Endothelial cell of umbilical vein (primary cell): ENCODE results near the gene ZP4. TPM values are rescaled to one million over a fixed set of nuclear protein-coding genes. Genes with fewer than 3 reads are reported as not detected.

Source experiments
- BruUV-seq: library from RNA; stranded (reverse); fragments of 400-500 nt; replicated peaks from 2 replicates; lab custom pipeline; 2021; lab: Mats Ljungman, UMichigan
- CTCF ChIA-PET: fragments of 300-600, 350-600 bp; sonication (Branson Sonifier 250); formaldehyde crosslinking; loops from one replicate; lab custom pipeline; 2021; ENCODE audit warnings: antibody characterized with exemption, inconsistent platforms; lab: Charles Lee
- POLR2A ChIA-PET: fragments of 300-600, 350-600 bp; sonication (Branson Sonifier 250); formaldehyde crosslinking; loops from one replicate; lab custom pipeline; 2021; ENCODE audit warnings: antibody characterized with exemption, inconsistent platforms; lab: Charles Lee
- DNase-seq: peaks from one replicate; pipeline ENCODE4 v3.0.0-alpha.2; 2011; ENCODE audit warnings: low read depth, low spot score
- FAIRE-seq: peaks from 2 replicates; lab custom pipeline; 2011; peaks lifted over from hg19 to GRCh38; lab: Jason Lieb, UNC
- H2AFZ ChIP-seq: 2 replicates; pipeline ENCODE4 v1.6.0; 2012; ENCODE audit warnings: low read depth, low read length, control low read depth, inconsistent platforms
- H3K27ac ChIP-seq: 2 replicates; pipeline ENCODE4 v1.5.1; 2011; ENCODE audit warnings: low read depth, mild to moderate bottlenecking, control low read depth, low read length, moderate library complexity; ENCODE audit not compliant: insufficient read depth
- H3K27me3 ChIP-seq, 2 experiments: 2 replicates each; pipeline versions ENCODE4 v1.6.0 to v1.6.1; 2011; ENCODE audit warnings: low read length in 2 of 2, mixed read lengths in 1 of 2; ENCODE audit not compliant: control insufficient read depth in 2 of 2, insufficient read depth in 2 of 2
- H3K36me3 ChIP-seq, 2 experiments: 2 replicates in 1 of 2; 3 replicates in 1 of 2; pipeline ENCODE4 v1.5.1; 2011; ENCODE audit warnings: low read length in 2 of 2, mild to moderate bottlenecking in 1 of 2, moderate library complexity in 1 of 2; ENCODE audit not compliant: control insufficient read depth in 2 of 2, insufficient read depth in 2 of 2; ENCODE audit errors: extremely low read depth in 1 of 2
- H3K4me1 ChIP-seq: 3 replicates; pipeline ENCODE4 v1.5.1; 2011; ENCODE audit warnings: mild to moderate bottlenecking, low read length; ENCODE audit not compliant: control insufficient read depth, insufficient read depth; ENCODE audit errors: extremely low read depth
- H3K4me2 ChIP-seq: 2 replicates; pipeline ENCODE4 v1.6.1; 2011; ENCODE audit warnings: low read length, control low read depth, mixed read lengths; ENCODE audit not compliant: insufficient read depth
- H3K4me3 ChIP-seq, 3 experiments: fragments of 200-600 bp in 1 of 3; sonication (generic), shearing (Covaris generic) in 1 of 3; replicated peaks in 1 of 3; 2 replicates each; pipeline ENCODE4 v1.5.1; 2011 to 2016; ENCODE audit warnings: control low read depth in 3 of 3, low read length in 3 of 3, mild to moderate bottlenecking in 2 of 3, inconsistent platforms in 1 of 3, low read depth in 1 of 3, moderate library complexity in 1 of 3; ENCODE audit not compliant: insufficient read depth in 1 of 3
- H3K79me2 ChIP-seq: 2 replicates; pipeline ENCODE4 v1.6.0; 2012; ENCODE audit warnings: low read length, inconsistent platforms; ENCODE audit not compliant: control insufficient read depth, insufficient read depth
- H3K9ac ChIP-seq: replicated peaks from 2 replicates; pipeline ENCODE3; 2011; ENCODE audit warnings: low read length, control low read depth; ENCODE audit not compliant: insufficient read depth; ENCODE audit errors: extremely low read depth
- H3K9me1 ChIP-seq: replicated peaks from 3 replicates; pipeline ENCODE4 v1.6.0; 2011; ENCODE audit warnings: mild to moderate bottlenecking, low read length; ENCODE audit not compliant: control insufficient read depth, insufficient read depth; ENCODE audit errors: extremely low read depth
- H3K9me3 ChIP-seq: replicated peaks from 2 replicates; pipeline ENCODE4 v1.5.1; 2012; ENCODE audit warnings: low read length, inconsistent platforms; ENCODE audit not compliant: control insufficient read depth, insufficient read depth
- H4K20me1 ChIP-seq: replicated peaks from 2 replicates; pipeline ENCODE3; 2011; ENCODE audit warnings: mild to moderate bottlenecking, low read length; ENCODE audit not compliant: control insufficient read depth, insufficient read depth; ENCODE audit errors: extremely low read depth
- EZH2 ChIP-seq: IDR thresholded peaks from 2 replicates; pipeline ENCODE4 v1.6.1; 2012; ENCODE audit warnings: borderline replicate concordance, low read depth, mild to moderate bottlenecking, moderate library complexity, low read length, inconsistent platforms; ENCODE audit not compliant: severe bottlenecking
- FOS ChIP-seq: IDR thresholded peaks from 2 replicates; pipeline ENCODE4 v1.6.1; 2011; ENCODE audit warnings: mild to moderate bottlenecking, low read length, moderate library complexity, borderline replicate concordance; ENCODE audit not compliant: insufficient read depth
- GATA2 ChIP-seq: IDR thresholded peaks from 2 replicates; pipeline ENCODE4 v1.7.0; 2011; ENCODE audit warnings: low read depth, mild to moderate bottlenecking, moderate library complexity, mixed read lengths, low read length; ENCODE audit not compliant: insufficient read length, insufficient read depth
- MYC ChIP-seq: IDR thresholded peaks from one replicate; pipeline ENCODE4 v1.6.1; 2011; ENCODE audit warnings: mild to moderate bottlenecking, low read depth, low read length
- POLR2A ChIP-seq: IDR thresholded peaks from 2 replicates; pipeline ENCODE4 v1.6.1; 2012; ENCODE audit warnings: low read depth, mild to moderate bottlenecking, control low read depth, low read length
- POLR2AphosphoS5 ChIP-seq: IDR thresholded peaks from 2 replicates; pipeline ENCODE4 v1.6.1; 2012; ENCODE audit warnings: low read depth, mild to moderate bottlenecking, control low read depth, low read length, moderate library complexity; ENCODE audit not compliant: insufficient read depth
- dilution Hi-C: fragments of 300-500 bp; cut with MboI; formaldehyde crosslinking; loops from one replicate; pipeline ENCODE4 v1.15.0; 2019; ENCODE audit warnings: low sequenced_read_pairs; ENCODE audit not compliant: extremely low pct_ligation_motif_present
- intact Hi-C: fragments of 100-400 bp; cut with micrococcal nuclease; formaldehyde crosslinking; loops from one replicate; pipeline ENCODE4 v1.10.0; 2022
- polyA plus RNA-seq, 4 experiments: library from polyadenylated mRNA; depleted of rRNA in 3 of 4; stranded (reverse) in 3 of 4; unstranded in 1 of 4; fragments of >200 nt; gene quantifications; 2 replicates each; pipeline versions ENCODE4 v1.2.1 to v1.2.3, GENCODE V29; 2011 to 2012; ENCODE audit warnings: missing spikeins in 1 of 4
- total RNA-seq: library from RNA; stranded (reverse); gene quantifications from 2 replicates; pipeline ENCODE4 v1.2.3, GENCODE V29; 2021
- TF ChIP-seq, protein P1 (sequence below), 2 donors: IDR thresholded peaks; 1 replicate in 1 of 2; 2 replicates in 1 of 2; pipeline ENCODE4 v1.5.1; 2011; ENCODE audit warnings: low read length in 2 of 2, mild to moderate bottlenecking in 2 of 2, moderate library complexity in 2 of 2, control low read depth in 1 of 2, inconsistent platforms in 1 of 2, low read depth in 1 of 2; ENCODE audit not compliant: insufficient read depth in 1 of 2; ENCODE audit errors: extremely low read depth in 1 of 2
- TF ChIP-seq, protein P2 (sequence below): IDR thresholded peaks from 2 replicates; pipeline ENCODE4 v1.6.1; 2011; ENCODE audit not compliant: insufficient read depth, insufficient read length

Gene ZP4
- total and polyA plus RNA-seq, 2 donors (not counting 3 experiments of a cell fraction or from before 2014, with no cell fraction given) = not detected

DNA sequence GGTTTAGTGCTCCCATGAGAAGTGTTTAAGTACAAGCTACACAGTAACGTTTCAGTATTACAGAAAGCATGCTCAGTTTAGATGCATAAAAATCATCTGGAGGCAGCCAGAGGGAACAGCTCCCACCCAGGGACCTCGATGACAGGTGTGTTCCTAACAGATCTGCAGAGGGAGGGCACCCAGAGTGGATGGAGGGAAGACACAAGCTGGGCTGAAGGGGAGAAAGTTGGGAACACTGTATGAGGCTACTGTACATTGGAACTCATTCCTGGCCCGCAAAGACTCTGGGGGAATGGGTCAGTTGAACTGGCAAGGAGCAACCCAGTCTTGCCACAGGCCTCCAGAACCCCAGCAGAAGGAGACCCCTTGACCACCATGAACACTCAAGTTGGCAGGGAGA lies 52.4 kb downstream of the ZP4 start:
- ChIA-PET POLR2A (no interaction called here), CTCF (no interaction called here)
- H3K4me3 ChIP-seq = no peak overlapping the region
- H3K9ac ChIP-seq = no peak overlapping the region
- no peaks in the 10 kb centered on the region for H3K36me3 ChIP-seq
- H3K9me1 ChIP-seq = no peaks in the 10 kb centered on the region
- no TSS peak for BruUV-seq
- H3K4me1 ChIP-seq = no peaks in the 10 kb centered on the region
- intact Hi-C loops (no loop called here), dilution Hi-C loops (no loop called here)
- H2AFZ ChIP-seq = no peak overlapping the region
- no peaks in the 10 kb centered on the region for H3K27me3 ChIP-seq
- no peak overlapping the region for H3K27ac ChIP-seq
- no peak overlapping the region for H3K4me2 ChIP-seq
- H3K79me2 ChIP-seq = no peaks in the 10 kb centered on the region
- H3K9me3 ChIP-seq = no peaks in the 10 kb centered on the region
- H4K20me1 ChIP-seq = no peaks in the 10 kb centered on the region
- TF ChIP-seq, protein P1, sequence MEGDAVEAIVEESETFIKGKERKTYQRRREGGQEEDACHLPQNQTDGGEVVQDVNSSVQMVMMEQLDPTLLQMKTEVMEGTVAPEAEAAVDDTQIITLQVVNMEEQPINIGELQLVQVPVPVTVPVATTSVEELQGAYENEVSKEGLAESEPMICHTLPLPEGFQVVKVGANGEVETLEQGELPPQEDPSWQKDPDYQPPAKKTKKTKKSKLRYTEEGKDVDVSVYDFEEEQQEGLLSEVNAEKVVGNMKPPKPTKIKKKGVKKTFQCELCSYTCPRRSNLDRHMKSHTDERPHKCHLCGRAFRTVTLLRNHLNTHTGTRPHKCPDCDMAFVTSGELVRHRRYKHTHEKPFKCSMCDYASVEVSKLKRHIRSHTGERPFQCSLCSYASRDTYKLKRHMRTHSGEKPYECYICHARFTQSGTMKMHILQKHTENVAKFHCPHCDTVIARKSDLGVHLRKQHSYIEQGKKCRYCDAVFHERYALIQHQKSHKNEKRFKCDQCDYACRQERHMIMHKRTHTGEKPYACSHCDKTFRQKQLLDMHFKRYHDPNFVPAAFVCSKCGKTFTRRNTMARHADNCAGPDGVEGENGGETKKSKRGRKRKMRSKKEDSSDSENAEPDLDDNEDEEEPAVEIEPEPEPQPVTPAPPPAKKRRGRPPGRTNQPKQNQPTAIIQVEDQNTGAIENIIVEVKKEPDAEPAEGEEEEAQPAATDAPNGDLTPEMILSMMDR (IDR thresholded peaks at IDR 0.05; ENCODE audit: extremely low read depth in 1 of 2, insufficient read depth in 1 of 2, low read depth in 1 of 2, low read length in 2 of 2) = no peak
- TF ChIP-seq GATA2 (no peak), FOS (no peak), MYC (no peak), POLR2A (no peak), EZH2 (no peak), POLR2AphosphoS5 (no peak)
- TF ChIP-seq, protein P2, sequence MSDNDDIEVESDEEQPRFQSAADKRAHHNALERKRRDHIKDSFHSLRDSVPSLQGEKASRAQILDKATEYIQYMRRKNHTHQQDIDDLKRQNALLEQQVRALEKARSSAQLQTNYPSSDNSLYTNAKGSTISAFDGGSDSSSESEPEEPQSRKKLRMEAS = no peak
- FAIRE-seq = no peak
- no peak for DNase-seq
